Measurements from ENCODE around the gene SNAI3.

SNAI3 gene

DNA sequence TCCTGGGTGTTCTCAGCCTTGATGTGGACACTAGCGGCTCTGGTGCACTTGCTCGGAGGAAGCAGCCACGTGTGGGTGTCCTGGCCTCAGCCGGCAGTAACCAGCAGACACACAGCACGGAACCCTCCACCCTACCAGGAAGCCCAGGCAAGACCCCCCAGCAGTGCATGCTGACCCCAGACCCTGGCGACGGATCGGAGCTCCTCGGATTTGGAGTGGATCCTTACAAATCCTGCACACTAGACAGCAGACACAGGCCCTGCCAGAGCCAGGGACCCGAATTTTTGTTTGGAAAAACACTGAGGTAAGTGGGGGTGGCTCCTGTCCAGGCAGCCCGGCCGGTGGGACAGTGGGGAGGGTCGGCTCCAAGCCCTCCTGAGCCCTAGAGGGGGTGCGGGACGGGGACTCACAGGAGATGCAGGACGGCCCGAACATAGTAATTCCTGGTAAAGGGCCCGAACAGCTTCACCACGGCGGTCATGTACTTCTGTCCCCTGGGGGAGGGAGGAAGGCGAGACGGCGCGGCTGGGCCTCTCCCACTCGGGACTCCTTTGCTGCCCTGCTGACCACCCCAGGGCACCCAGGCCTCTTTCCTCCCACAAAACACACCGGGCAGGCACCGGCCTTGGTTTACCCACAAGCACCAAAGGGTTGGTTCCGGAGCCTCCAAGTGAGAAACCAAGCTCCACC lies 39.8 kb downstream of the SNAI3 start:
- TF ChIP-seq, protein P1, sequence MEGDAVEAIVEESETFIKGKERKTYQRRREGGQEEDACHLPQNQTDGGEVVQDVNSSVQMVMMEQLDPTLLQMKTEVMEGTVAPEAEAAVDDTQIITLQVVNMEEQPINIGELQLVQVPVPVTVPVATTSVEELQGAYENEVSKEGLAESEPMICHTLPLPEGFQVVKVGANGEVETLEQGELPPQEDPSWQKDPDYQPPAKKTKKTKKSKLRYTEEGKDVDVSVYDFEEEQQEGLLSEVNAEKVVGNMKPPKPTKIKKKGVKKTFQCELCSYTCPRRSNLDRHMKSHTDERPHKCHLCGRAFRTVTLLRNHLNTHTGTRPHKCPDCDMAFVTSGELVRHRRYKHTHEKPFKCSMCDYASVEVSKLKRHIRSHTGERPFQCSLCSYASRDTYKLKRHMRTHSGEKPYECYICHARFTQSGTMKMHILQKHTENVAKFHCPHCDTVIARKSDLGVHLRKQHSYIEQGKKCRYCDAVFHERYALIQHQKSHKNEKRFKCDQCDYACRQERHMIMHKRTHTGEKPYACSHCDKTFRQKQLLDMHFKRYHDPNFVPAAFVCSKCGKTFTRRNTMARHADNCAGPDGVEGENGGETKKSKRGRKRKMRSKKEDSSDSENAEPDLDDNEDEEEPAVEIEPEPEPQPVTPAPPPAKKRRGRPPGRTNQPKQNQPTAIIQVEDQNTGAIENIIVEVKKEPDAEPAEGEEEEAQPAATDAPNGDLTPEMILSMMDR (IDR thresholded peaks at IDR 0.05; ENCODE audit: insufficient read depth, low read length, poor library complexity, severe bottlenecking), result no peak
- no peak for TF ChIP-seq EZH2phosphoT487 (conservative IDR thresholded peaks at IDR 0.05; ENCODE audit: low read length)
- no peak overlapping the region for H3K4me2 ChIP-seq (ENCODE audit: low read depth, low read length, poor library complexity, severe bottlenecking)
- H3K27me3 ChIP-seq (ENCODE audit: low read length), result no peaks in the 10 kb centered on the region
- no peaks in the 10 kb centered on the region for H3K9me3 ChIP-seq (ENCODE audit: insufficient read depth, low read length)
- no peak overlapping the region for H3K9ac ChIP-seq (ENCODE audit: low read length)
- H3K4me3 ChIP-seq (ENCODE audit: insufficient read depth, low read length, poor library complexity, severe bottlenecking), result no peak overlapping the region
- peaks cover 12% of the 10 kb centered on the region; the same call in 1 of the 2 replicates for H4K20me1 ChIP-seq (ENCODE audit: low read depth, low read length)
- H3K36me3 ChIP-seq (ENCODE audit: low read length), result no peaks in the 10 kb centered on the region
- no peak overlapping the region for H3K27ac ChIP-seq (ENCODE audit: low read depth, low read length)
- H3K9me2 ChIP-seq (replicated peaks; ENCODE audit: insufficient read depth, low read length), result no peaks in the 10 kb centered on the region
- no peak overlapping the region for H2AFZ ChIP-seq (ENCODE audit: low read depth, low read length, severe bottlenecking)
- no peaks in the 10 kb centered on the region for H3F3A ChIP-seq (ENCODE audit: insufficient read depth)
- peaks cover 26% of the 10 kb centered on the region for H3K79me2 ChIP-seq (ENCODE audit: insufficient read depth, low read length)

DNA sequence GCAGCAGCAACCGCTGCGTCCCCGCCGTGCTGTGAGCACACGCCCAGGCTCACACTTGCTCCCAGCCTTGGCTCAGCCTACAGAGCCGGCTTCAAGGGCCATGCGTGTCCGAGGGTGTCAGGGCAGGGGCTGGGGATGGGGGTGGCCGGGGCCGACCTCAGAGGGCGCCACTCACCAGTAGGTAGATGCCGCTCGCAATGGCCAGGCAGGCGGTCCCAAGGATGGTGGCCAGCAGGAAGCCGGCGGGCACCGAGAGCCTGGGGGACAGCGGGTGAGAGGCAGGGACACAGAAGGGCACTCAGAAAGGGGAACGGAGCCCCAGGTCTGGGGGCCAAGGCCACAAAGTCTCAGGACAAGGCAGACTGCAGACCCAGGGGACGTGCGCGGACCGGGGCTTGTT lies 40.4 kb downstream of the SNAI3 start:
- H3K27me3 ChIP-seq (ENCODE audit: low read length), result no peaks in the 10 kb centered on the region
- no peak overlapping the region for H3K27ac ChIP-seq (ENCODE audit: low read depth, low read length)
- TF ChIP-seq, protein P1 (IDR thresholded peaks at IDR 0.05; ENCODE audit: insufficient read depth, low read length, poor library complexity, severe bottlenecking), result no peak
- TF ChIP-seq EZH2phosphoT487 (conservative IDR thresholded peaks at IDR 0.05; ENCODE audit: low read length), result no peak
- H3K9me3 ChIP-seq (ENCODE audit: insufficient read depth, low read length), result no peaks in the 10 kb centered on the region
- no peaks in the 10 kb centered on the region for H3K36me3 ChIP-seq (ENCODE audit: low read length)
- H3K9ac ChIP-seq (ENCODE audit: low read length), result no peak overlapping the region
- no peaks in the 10 kb centered on the region for H3F3A ChIP-seq (ENCODE audit: insufficient read depth)
- H2AFZ ChIP-seq (ENCODE audit: low read depth, low read length, severe bottlenecking), result no peak overlapping the region
- H4K20me1 ChIP-seq (ENCODE audit: low read depth, low read length), result peaks cover 12% of the 10 kb centered on the region; the same call in 1 of the 2 replicates
- no peaks in the 10 kb centered on the region for H3K9me2 ChIP-seq (replicated peaks; ENCODE audit: insufficient read depth, low read length)
- no peak overlapping the region for H3K4me3 ChIP-seq (ENCODE audit: insufficient read depth, low read length, poor library complexity, severe bottlenecking)
- no peak overlapping the region for H3K4me2 ChIP-seq (ENCODE audit: low read depth, low read length, poor library complexity, severe bottlenecking)
- H3K79me2 ChIP-seq (ENCODE audit: insufficient read depth, low read length), result peaks cover 26% of the 10 kb centered on the region

DNA sequence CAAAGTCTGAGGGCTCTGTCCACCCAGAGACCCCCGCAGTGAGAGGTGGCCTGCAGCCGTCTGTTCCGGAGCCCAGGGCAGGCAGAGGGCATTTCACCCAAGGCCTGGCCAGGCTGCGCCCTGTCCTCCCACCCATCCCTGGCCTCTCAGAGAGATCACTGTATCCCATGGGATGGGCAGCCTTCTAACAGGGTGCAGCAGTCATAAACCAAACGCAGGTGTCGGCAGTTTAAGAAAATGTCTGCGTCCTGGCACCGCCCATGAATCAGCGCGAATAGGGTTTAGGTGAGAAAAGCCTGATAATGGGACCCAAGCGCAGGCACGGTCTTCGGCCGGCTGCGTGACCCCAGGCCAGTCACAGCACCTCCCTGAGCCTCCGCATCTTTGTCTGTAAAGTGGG lies 40.9 kb downstream of the SNAI3 start:
- Histone ChIP-seq H3K4me2 (ENCODE audit: low read depth, low read length, poor library complexity, severe bottlenecking) (no peak overlapping the region), H4K20me1 (ENCODE audit: low read depth, low read length) (peaks cover 12% of the 10 kb centered on the region; the same call in 1 of the 2 replicates), H3K9me3 (ENCODE audit: insufficient read depth, low read length) (no peaks in the 10 kb centered on the region), H3K27ac (ENCODE audit: low read depth, low read length) (no peak overlapping the region), H3F3A (ENCODE audit: insufficient read depth) (no peaks in the 10 kb centered on the region), H3K36me3 (ENCODE audit: low read length) (no peaks in the 10 kb centered on the region), H3K4me3 (ENCODE audit: insufficient read depth, low read length, poor library complexity, severe bottlenecking) (no peak overlapping the region), H3K27me3 (ENCODE audit: low read length) (no peaks in the 10 kb centered on the region), H2AFZ (ENCODE audit: low read depth, low read length, severe bottlenecking) (no peak overlapping the region), H3K79me2 (ENCODE audit: insufficient read depth, low read length) (peaks cover 23% of the 10 kb centered on the region), H3K9me2 (replicated peaks; ENCODE audit: insufficient read depth, low read length) (no peaks in the 10 kb centered on the region), H3K9ac (ENCODE audit: low read length) (no peak overlapping the region)
- TF ChIP-seq, protein P1 (IDR thresholded peaks at IDR 0.05; ENCODE audit: insufficient read depth, low read length, poor library complexity, severe bottlenecking), result no peak
- TF ChIP-seq EZH2phosphoT487 (conservative IDR thresholded peaks at IDR 0.05; ENCODE audit: low read length), result no peak

Data from SU-DHL-6 (cell line).